NCI-H82 (cell line): ENCODE measurements around the gene NR0B2.
"Not testable (repeated sequence)": the region's sequence is repeated elsewhere in the genome, so short reads cannot be mapped to it uniquely, and the experiment has no call there.

Experiments
- DNase-seq: peaks from one replicate; lab custom pipeline; 2025; lab: John Stamatoyannopoulos, UW

The NR0B2 gene, protein sequence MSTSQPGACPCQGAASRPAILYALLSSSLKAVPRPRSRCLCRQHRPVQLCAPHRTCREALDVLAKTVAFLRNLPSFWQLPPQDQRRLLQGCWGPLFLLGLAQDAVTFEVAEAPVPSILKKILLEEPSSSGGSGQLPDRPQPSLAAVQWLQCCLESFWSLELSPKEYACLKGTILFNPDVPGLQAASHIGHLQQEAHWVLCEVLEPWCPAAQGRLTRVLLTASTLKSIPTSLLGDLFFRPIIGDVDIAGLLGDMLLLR

GRCh38 chr1:26913754-26914619, at the start of gene NR0B2:
Gene NR0B2, minus strand, starts transcription at chr1:26913975. Its CDS starts 35 bp downstream, at chr1:26913940.
- DNase-seq = no peak

DNA sequence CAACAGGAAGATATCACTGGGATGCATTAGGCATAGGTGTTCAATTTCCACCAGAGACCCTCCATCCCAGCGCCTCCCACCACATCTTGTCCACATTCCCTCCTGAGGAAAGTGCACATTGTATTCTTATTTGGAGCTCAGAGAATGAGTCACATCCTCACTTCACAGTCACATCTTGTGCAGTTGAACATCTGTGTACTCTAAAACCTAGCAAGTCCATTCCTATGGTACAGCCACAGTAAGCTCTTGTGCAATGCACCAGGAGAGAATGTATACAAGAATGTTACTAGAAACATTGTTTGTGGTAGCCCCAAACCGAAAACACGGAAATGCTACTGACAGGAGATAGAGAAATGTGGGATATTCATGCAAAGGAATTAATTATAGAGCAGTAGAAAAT, 48.1 kb upstream of the NR0B2 start:
- DNase-seq = no peak

DNA sequence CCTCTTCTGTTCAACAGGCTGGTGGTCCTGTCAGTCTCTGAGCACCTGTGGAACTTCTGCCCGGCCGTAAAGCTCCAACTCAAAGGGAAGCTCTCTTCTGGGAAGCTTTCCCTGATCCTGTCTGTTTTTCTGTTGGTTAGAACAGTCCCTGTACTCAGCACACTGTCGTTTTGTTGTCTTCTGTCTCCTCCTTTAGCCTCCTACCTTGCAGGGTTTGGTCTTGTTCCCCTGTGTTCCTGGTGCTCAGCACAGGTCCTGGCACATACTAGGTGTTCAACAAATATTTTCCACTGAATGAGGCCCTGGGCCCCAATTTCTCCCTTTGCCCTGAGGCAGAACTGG, 46.8 kb upstream of the NR0B2 start:
- no peak for DNase-seq

- no peak for DNase-seq
Measured at GRCh38 chr1:26959722-26960624, 46.2 kb upstream of the NR0B2 start, which contains the start of gene KDF1. Gene KDF1, minus strand, starts transcription at chr1:26960468. Its CDS starts 8,088 bp downstream, at chr1:26952380.

- no peak for DNase-seq
Measured at GRCh38 chr1:26959270-26959669, 45.5 kb upstream of the NR0B2 start.

GRCh38 chr1:26957306-26957705, 43.5 kb upstream of the NR0B2 start:
- DNase-seq = no peak

GRCh38 chr1:26956321-26956720, 42.5 kb upstream of the NR0B2 start:
- DNase-seq = no peak

DNA sequence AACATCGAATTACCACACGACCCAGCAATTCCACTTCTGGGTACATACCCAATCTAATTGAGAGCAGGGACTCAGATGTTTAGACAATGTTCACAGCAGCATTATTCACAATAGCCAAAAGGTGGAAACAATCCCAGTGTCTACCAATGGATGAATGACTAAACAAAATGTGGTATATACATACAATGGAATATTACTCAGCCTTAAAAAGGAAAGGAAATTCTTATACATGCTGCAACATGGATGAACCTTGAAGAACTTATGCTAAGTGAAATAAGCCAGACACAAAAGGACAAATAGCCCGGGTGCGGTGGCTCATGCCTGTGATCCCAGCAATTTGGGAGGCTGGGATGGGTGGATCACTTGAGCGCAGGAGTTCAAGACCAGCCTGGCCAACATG, 39.6 kb upstream of the NR0B2 start:
- no peak for DNase-seq

GRCh38 chr1:26951821-26952497, 38.2 kb upstream of the NR0B2 start:
- no peak for DNase-seq

DNA sequence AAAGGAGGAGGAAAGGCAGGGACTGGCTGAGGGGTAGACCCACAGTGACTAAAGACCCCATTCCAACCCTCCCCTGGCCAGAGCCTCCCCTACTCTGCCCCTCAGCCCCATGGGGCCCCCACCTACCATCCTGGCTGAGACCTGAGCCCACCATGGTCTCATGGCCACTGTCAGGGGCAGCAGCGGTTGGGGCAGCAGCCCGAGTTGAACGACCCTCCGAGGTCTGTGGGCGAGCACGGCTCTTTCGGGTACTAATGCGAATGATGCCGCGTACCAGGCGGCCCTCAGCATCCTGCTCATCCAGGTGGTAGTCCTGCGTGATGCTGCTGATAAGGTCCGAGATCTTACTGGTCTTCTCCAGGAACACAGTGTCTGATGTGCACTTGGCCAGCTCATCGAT, 37.4 kb upstream of the NR0B2 start:
- DNase-seq = no peak

- DNase-seq = no peak
Measured at GRCh38 chr1:26950602-26951001, 36.8 kb upstream of the NR0B2 start.

GRCh38 chr1:26949926-26950319, 36.1 kb upstream of the NR0B2 start:
- DNase-seq = no peak

DNA sequence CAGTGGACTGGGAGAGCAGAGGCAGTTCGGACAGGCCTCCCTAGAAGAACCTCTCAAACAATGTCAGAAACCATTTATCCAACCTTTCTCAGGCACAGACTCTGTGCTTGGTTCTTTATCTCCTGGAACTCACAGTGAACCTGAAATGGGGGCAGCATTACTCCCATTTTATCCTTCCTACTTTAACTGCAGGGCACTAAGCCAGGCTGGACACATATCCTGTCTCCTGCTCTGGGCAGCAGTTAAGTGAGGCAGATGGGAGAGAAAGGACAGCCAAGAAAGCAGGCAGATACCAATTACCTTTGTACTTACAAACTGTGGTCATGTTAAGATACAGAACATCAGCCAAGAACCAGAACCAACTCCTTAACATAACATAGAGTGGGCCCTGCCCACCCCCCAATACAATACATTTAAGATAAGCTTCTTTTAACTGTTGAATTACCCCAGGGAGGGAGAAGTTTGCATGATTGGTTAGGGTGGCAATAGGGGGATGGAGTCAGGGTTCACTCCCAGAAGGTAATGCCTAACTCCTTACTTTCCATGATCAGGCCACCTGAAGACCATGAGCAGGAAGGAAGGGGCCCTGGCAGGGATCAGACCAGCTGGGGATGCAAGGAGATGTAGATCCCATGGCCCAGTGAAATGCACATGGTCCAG, 35.6 kb upstream of the NR0B2 start:
- no peak for DNase-seq

- not testable (repeated sequence) for DNase-seq
Measured at GRCh38 chr1:26948725-26949057, 34.9 kb upstream of the NR0B2 start.

DNA sequence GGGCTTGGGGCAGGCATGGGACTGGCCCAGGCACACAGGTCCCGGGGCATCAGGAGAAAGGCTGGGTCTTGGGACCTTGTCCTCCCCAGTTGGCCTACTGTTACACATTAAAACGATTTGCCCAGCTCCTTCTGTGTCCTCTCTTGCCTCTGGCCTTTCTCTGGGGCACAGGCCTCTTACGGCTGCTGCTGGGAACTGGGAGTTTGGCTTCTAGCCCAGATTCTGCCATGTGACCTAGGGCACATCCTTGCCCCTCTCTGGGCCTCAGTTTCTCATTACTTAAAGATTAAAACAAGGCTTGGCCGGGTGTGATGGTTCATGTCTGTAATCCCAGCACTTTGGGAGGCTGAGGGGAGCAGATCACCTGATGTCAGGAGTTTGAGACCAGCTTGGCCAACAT, 32.5 kb upstream of the NR0B2 start:
- DNase-seq = no peak

GRCh38 chr1:26945728-26946127, 32.0 kb upstream of the NR0B2 start:
- no peak for DNase-seq

DNA sequence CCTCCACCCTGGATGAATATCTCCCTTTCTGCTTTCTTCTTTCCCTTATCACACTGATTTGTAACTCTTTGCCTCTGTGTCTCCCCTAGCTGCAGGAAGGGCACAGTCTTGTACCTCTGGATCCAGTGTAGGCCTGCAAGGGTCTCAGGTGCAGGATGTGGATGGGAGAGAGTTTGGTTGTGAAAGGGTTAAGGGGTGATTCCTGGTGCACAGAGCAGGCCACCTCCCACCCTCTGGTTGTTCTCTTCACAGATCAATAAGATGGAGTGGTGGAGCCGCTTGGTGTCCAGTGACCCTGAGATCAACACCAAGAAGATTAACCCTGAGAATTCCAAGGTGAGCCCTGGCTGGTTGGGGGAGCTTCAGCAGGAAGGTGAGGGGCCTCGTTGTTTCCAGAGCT, 31.4 kb upstream of the NR0B2 start:
- no peak for DNase-seq

GRCh38 chr1:26942656-26943055, 28.9 kb upstream of the NR0B2 start:
- no peak for DNase-seq

DNA sequence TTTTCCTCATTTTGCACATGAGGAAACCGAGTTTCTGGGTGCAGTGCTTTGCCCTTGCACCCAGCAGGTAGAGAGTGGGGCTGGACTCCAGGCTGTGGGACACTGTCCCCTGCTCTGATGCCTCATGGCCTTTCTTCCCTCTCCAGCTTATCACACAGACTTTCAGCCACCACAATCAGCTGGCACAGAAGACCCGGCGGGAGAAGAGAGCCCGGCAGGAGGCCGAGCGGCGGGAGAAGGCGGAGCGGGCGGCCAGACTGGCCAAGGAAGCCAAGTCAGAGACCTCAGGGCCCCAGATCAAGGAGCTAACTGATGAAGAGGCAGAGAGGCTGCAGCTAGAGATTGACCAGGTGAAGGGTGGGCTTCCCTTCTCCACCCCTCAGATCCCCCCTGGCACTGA, 27.5 kb upstream of the NR0B2 start:
- DNase-seq = no peak

DNA sequence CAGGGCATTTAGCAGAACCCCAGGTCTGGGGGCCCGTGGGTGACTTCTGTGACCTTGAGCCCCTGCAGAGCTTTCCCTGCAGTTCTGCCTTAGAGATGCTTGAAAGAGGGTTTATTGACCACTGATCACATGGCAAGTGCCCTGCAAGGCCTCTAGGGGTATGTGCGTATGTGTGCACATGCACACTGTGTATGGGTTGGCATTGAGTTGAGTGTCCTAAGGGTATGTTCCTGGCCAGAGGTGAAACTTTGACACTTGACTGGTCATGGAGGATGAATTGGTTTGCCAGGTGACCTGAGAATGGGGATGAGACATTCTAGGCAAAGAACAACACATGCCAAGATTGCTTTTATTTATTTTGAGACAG, 24.9 kb upstream of the NR0B2 start:
- no peak for DNase-seq

- DNase-seq = no peak
Measured at GRCh38 chr1:26938004-26938658, 24.4 kb upstream of the NR0B2 start.
